IMR-90 (cell line): ENCODE data around the gene SLC25A21. TPM values are rescaled to one million over a fixed set of nuclear protein-coding genes. Genes with fewer than 3 reads are reported as not detected.

ENCODE experiments used
- ATAC-seq: fragments of 200-7000 bp; cut with Tn5 transposase; 2 replicates; pipeline ENCODE4 v1.9.1; 2020; ENCODE audit warnings: low read depth, mild to moderate bottlenecking, moderate library complexity
- BruUV-seq: library from RNA; stranded (reverse); fragments of 400-500 nt; replicated peaks from 2 replicates; lab custom pipeline; 2021; lab: Mats Ljungman, UMichigan
- CTCF ChIA-PET: fragments of 300-600 bp; formaldehyde crosslinking; extraction: SDS; loops from one replicate; lab custom pipeline; 2021; ENCODE audit warnings: antibody characterized with exemption; lab: Yijun Ruan, JAX
- POLR2A ChIA-PET: fragments of 300-600 bp; sonication (Branson Sonifier 250); formaldehyde crosslinking; loops from one replicate; lab custom pipeline; 2022; ENCODE audit warnings: antibody characterized with exemption; ENCODE audit not compliant: unreplicated experiment; lab: Charles Lee
- DNase-seq: peaks from one replicate; pipeline ENCODE4 v3.0.0; 2013
- H2AFZ ChIP-seq: replicated peaks from 2 replicates; pipeline ENCODE3; 2013; ENCODE audit warnings: low read length, mild to moderate bottlenecking; ENCODE audit not compliant: poor library complexity
- H2AK5ac ChIP-seq: 2 replicates; pipeline ENCODE4 v1.6.1; 2013; ENCODE audit warnings: low read depth, low read length, inconsistent platforms
- H2AK9ac ChIP-seq: replicated peaks from 2 replicates; pipeline ENCODE3; 2013; ENCODE audit warnings: mild to moderate bottlenecking, low read depth, low read length, moderate library complexity; ENCODE audit not compliant: poor library complexity
- H2BK120ac ChIP-seq: 2 replicates; pipeline ENCODE4 v1.6.1; 2013; ENCODE audit warnings: low read depth, low read length, inconsistent platforms
- H2BK15ac ChIP-seq: 3 replicates; pipeline ENCODE4 v1.6.1; 2013; ENCODE audit warnings: low read depth, low read length, inconsistent platforms
- H2BK20ac ChIP-seq: 2 replicates; pipeline ENCODE4 v1.6.1; 2013; ENCODE audit warnings: low read depth, mild to moderate bottlenecking, inconsistent platforms, low read length, moderate library complexity
- H2BK5ac ChIP-seq: 2 replicates; pipeline ENCODE4 v1.6.1; 2013; ENCODE audit warnings: mild to moderate bottlenecking, low read depth, low read length, inconsistent platforms; ENCODE audit not compliant: poor library complexity, severe bottlenecking
- H3K14ac ChIP-seq: replicated peaks from 2 replicates; pipeline ENCODE4 v1.6.1; 2013; ENCODE audit warnings: low read depth, low read length, inconsistent platforms
- H3K18ac ChIP-seq: 2 replicates; pipeline ENCODE4 v1.6.1; 2013; ENCODE audit warnings: low read depth, low read length, control low read depth
- H3K23ac ChIP-seq: 2 replicates; pipeline ENCODE4 v1.6.1; 2013; ENCODE audit warnings: low read depth, low read length, inconsistent platforms
- H3K27ac ChIP-seq: 2 replicates; pipeline ENCODE4 v1.5.1; 2013; ENCODE audit warnings: mild to moderate bottlenecking, control low read depth, low read length; ENCODE audit not compliant: insufficient read depth
- H3K27me3 ChIP-seq: 2 replicates; pipeline ENCODE4 v1.6.1; 2013; ENCODE audit warnings: low read length; ENCODE audit not compliant: control insufficient read depth, insufficient read depth
- H3K36me3 ChIP-seq: 2 replicates; pipeline ENCODE4 v1.6.1; 2013; ENCODE audit warnings: low read length, mixed read lengths; ENCODE audit not compliant: control insufficient read depth, insufficient read depth
- H3K4ac ChIP-seq: 2 replicates; pipeline ENCODE4 v1.6.1; 2013; ENCODE audit warnings: low read depth, low read length, inconsistent platforms
- H3K4me1 ChIP-seq: 2 replicates; pipeline ENCODE4 v1.6.1; 2013; ENCODE audit warnings: low read length, mixed read lengths; ENCODE audit not compliant: control insufficient read depth, insufficient read depth
- H3K4me2 ChIP-seq: 2 replicates; pipeline ENCODE4 v1.6.1; 2013; ENCODE audit warnings: low read depth, mild to moderate bottlenecking, control low read depth, low read length, moderate library complexity
- H3K4me3 ChIP-seq: 2 replicates; pipeline ENCODE4 v1.5.1; 2013; ENCODE audit warnings: low read depth, mild to moderate bottlenecking, control low read depth, low read length, moderate library complexity; ENCODE audit not compliant: insufficient read depth
- H3K56ac ChIP-seq: 2 replicates; pipeline ENCODE4 v1.6.1; 2013; ENCODE audit warnings: low read length, inconsistent platforms; ENCODE audit not compliant: insufficient read depth; ENCODE audit errors: extremely low read depth
- H3K79me1 ChIP-seq, 2 experiments: 2 replicates each; pipeline ENCODE4 v1.6.1; 2013; ENCODE audit warnings: low read length in 2 of 2, inconsistent platforms in 1 of 2, low read depth in 1 of 2
- H3K9ac ChIP-seq: 2 replicates; pipeline ENCODE4 v1.6.1; 2013; ENCODE audit warnings: low read depth, low read length, control low read depth
- H3K9me1 ChIP-seq: 2 replicates; pipeline ENCODE4 v1.6.1; 2013; ENCODE audit warnings: low read length, inconsistent platforms; ENCODE audit not compliant: insufficient read depth
- H3K9me3 ChIP-seq: 2 replicates; pipeline ENCODE4 v1.6.1; 2013; ENCODE audit warnings: low read length; ENCODE audit not compliant: control insufficient read depth, insufficient read depth
- H4K20me1 ChIP-seq: 2 replicates; pipeline ENCODE4 v1.6.1; 2013; ENCODE audit warnings: low read length, inconsistent platforms; ENCODE audit not compliant: insufficient read depth
- H4K5ac ChIP-seq: 2 replicates; pipeline ENCODE4 v1.6.1; 2013; ENCODE audit warnings: mild to moderate bottlenecking, low read depth, low read length, control low read depth
- H4K8ac ChIP-seq, 2 experiments: 2 replicates each; pipeline ENCODE4 v1.6.1; 2013; ENCODE audit warnings: low read depth in 2 of 2, low read length in 2 of 2, control low read depth in 1 of 2, inconsistent platforms in 1 of 2
- H4K91ac ChIP-seq: 2 replicates; pipeline ENCODE4 v1.6.1; 2013; ENCODE audit warnings: low read depth, low read length, inconsistent platforms; ENCODE audit not compliant: insufficient read depth
- BHLHE40 ChIP-seq: fragments of 150-350 bp; IDR thresholded peaks from 2 replicates; pipeline ENCODE4 v1.6.1; 2016; ENCODE audit warnings: mild to moderate bottlenecking, low read depth, low read length
- ELK1 ChIP-seq: fragments of 150-350 bp; IDR thresholded peaks from 2 replicates; pipeline ENCODE4 v1.6.1; 2016; ENCODE audit warnings: low read depth, mild to moderate bottlenecking, low read length, moderate library complexity, borderline replicate concordance
- MAFK ChIP-seq: IDR thresholded peaks from 2 replicates; pipeline ENCODE4 v1.6.1; 2012; ENCODE audit warnings: low read depth, low read length, improper control_type of control experiment
- MAZ ChIP-seq: IDR thresholded peaks from 2 replicates; pipeline ENCODE4 v1.6.1; 2012; ENCODE audit warnings: low read depth, mild to moderate bottlenecking, low read length, improper control_type of control experiment, moderate library complexity, borderline replicate concordance
- MXI1 ChIP-seq: IDR thresholded peaks from 2 replicates; pipeline ENCODE4 v1.6.1; 2012; ENCODE audit warnings: low read depth, mild to moderate bottlenecking, low read length, moderate library complexity, borderline replicate concordance
- NFE2L2 ChIP-seq: fragments of 150-350 bp; IDR thresholded peaks from 2 replicates; pipeline ENCODE4 v1.6.1; 2016; ENCODE audit warnings: low read depth, mild to moderate bottlenecking, low read length
- POLR2A ChIP-seq: IDR thresholded peaks from 2 replicates; pipeline ENCODE4 v1.6.1; 2012; ENCODE audit warnings: mild to moderate bottlenecking, low read depth, low read length
- RAD21 ChIP-seq: IDR thresholded peaks from 2 replicates; pipeline ENCODE4 v1.6.1; 2012; ENCODE audit warnings: low read length, improper control_type of control experiment
- RCOR1 ChIP-seq: IDR thresholded peaks from 2 replicates; pipeline ENCODE4 v1.6.1; 2012; ENCODE audit warnings: mild to moderate bottlenecking, low read length, improper control_type of control experiment; ENCODE audit not compliant: insufficient replicate concordance
- RFX5 ChIP-seq: IDR thresholded peaks from 2 replicates; pipeline ENCODE4 v1.8.0; 2012; ENCODE audit warnings: low read depth, mild to moderate bottlenecking, low read length, moderate library complexity
- SMC3 ChIP-seq: fragments of 150-350 bp; IDR thresholded peaks from 2 replicates; pipeline ENCODE4 v1.6.1; 2016; ENCODE audit warnings: low read depth, mild to moderate bottlenecking, antibody characterized with exemption, low read length, moderate library complexity
- USF2 ChIP-seq: fragments of 150-350 bp; IDR thresholded peaks from 2 replicates; pipeline ENCODE4 v1.6.1; 2017; ENCODE audit warnings: mild to moderate bottlenecking, antibody characterized with exemption, low read length, low read depth
- WGBS, 2 experiments: methylation state at CpG; one replicate each; pipeline versions ENCODE4 v1.1.5 to v1.1.7; 2013; ENCODE audit warnings: missing lambda C conversion rate in 2 of 2; ENCODE audit not compliant: insufficient read length in 1 of 2; ENCODE audit errors: extremely low coverage in 2 of 2; 5-methylcytosine and 5-hydroxymethylcytosine counted together
- dilution Hi-C: fragments of 300-500 bp; cut with HindIII; formaldehyde crosslinking; loops from one replicate; pipeline ENCODE4 v1.14.3; 2018; ENCODE audit warnings: low sequenced_read_pairs; ENCODE audit not compliant: unreplicated experiment
- in situ Hi-C: fragments of 300-500 bp; cut with MboI; formaldehyde crosslinking; loops from 3 replicates; pipeline ENCODE4 v1.14.3; 2019; ENCODE audit warnings: low sequenced_read_pairs, inconsistent platforms, mixed read lengths
- intact Hi-C: fragments of 100-400 bp; cut with micrococcal nuclease; formaldehyde crosslinking; loops from 2 replicates; pipeline ENCODE4 v1.10.0; 2022
- polyA plus RNA-seq, 3 experiments: library from polyadenylated mRNA; depleted of rRNA; stranded (reverse); fragments of >200 nt; gene quantifications; 2 replicates each; pipeline ENCODE4 v1.2.3, GENCODE V29; 2012; ENCODE audit warnings: low replicate concordance in 1 of 3
- total RNA-seq: library from RNA; depleted of rRNA; stranded (reverse); fragments of >200 nt; gene quantifications from 2 replicates; pipeline ENCODE4 v1.2.3, GENCODE V29; 2012

SLC25A21 gene
- total and polyA plus RNA-seq, 2 of the 4 experiments (the other 2 are of a cell fraction): 0.62 to 0.90 TPM

DNA sequence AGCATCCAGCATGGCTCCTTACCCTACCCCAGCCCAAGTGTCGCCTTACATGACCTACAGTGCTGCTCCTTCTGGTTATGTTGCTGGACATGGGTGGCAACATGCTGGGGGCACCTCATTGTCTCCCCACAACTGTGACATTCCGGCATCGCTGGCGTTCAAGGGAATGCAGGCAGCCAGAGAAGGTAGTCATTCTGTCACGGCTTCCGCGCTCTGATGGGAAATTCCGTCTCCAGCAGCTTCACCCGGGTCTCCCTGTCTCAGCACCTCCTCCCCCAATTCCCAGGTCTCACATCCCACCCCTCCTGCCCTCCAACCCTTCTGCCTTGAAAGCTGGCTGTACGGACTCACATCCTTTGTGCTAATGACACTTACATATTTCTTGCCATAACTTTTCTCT is 496.2 kb downstream of the SLC25A21 start:
- no peak for DNase-seq
- H3K4ac ChIP-seq: no peak overlapping the region
- no peak overlapping the region for H3K4me3 ChIP-seq
- in situ Hi-C loops (no loop called here), intact Hi-C loops (no loop called here), dilution Hi-C loops (no loop called here)
- no peak overlapping the region for H2AK5ac ChIP-seq
- H4K5ac ChIP-seq: no peak overlapping the region
- H2BK15ac ChIP-seq: no peak overlapping the region
- H3K4me2 ChIP-seq: no peak overlapping the region
- H2AK9ac ChIP-seq: no peak overlapping the region
- H2AFZ ChIP-seq: no peak overlapping the region
- H4K91ac ChIP-seq: no peak overlapping the region
- 7% methylated on average over 8 of the region's 10 CpGs; no CpG with 5 or more reads in 1 of the 2 experiments for WGBS, 2 experiments
- no peaks in the 10 kb centered on the region for H3K79me1 ChIP-seq
- no peak overlapping the region for H3K9ac ChIP-seq
- no peak overlapping the region for H4K8ac ChIP-seq
- no peak overlapping the region for H2BK5ac ChIP-seq
- no peak for TF ChIP-seq RAD21
- TF ChIP-seq NFE2L2: no peak
- no peak for TF ChIP-seq SMC3
- TF ChIP-seq BHLHE40: no peak
- TF ChIP-seq POLR2A: no peak
- no peak for TF ChIP-seq RCOR1
- TF ChIP-seq ELK1: no peak
- TF ChIP-seq USF2: no peak
- no peak for TF ChIP-seq MXI1
- no peak for TF ChIP-seq MAZ
- no peak for TF ChIP-seq MAFK
- no peak for TF ChIP-seq RFX5
- H2BK20ac ChIP-seq: no peak overlapping the region
- H3K27ac ChIP-seq: no peak overlapping the region
- no peak overlapping the region for H2BK120ac ChIP-seq
- ChIA-PET POLR2A (no interaction called here), CTCF (no interaction called here)
- no peak overlapping the region for H3K14ac ChIP-seq
- H3K9me3 ChIP-seq: no peaks in the 10 kb centered on the region
- no peaks in the 10 kb centered on the region for H3K36me3 ChIP-seq
- no peak overlapping the region for H3K56ac ChIP-seq
- no peaks in the 10 kb centered on the region for H3K4me1 ChIP-seq
- no peaks in the 10 kb centered on the region for H3K9me1 ChIP-seq
- H3K18ac ChIP-seq: no peak overlapping the region
- no peaks in the 10 kb centered on the region for H4K20me1 ChIP-seq
- no peak for ATAC-seq
- peaks cover 2% of the 10 kb centered on the region; the same call in 1 of the 2 replicates for H3K27me3 ChIP-seq
- no peak overlapping the region for H3K23ac ChIP-seq
- no TSS peak for BruUV-seq
